GM12892 (cell line): Measurements from ENCODE around the gene RFTN1.

Experiments
- POLR2AphosphoS5 ChIP-seq: IDR thresholded peaks from 2 replicates; pipeline ENCODE4 v1.6.1; 2011; ENCODE audit warnings: low read depth, low read length, control low read depth
- TAF1 ChIP-seq: IDR thresholded peaks from 2 replicates; pipeline ENCODE4 v1.6.1; 2011; ENCODE audit warnings: low read depth, mild to moderate bottlenecking, control low read depth, low read length, borderline replicate concordance

- TF ChIP-seq TAF1 (no peak), POLR2AphosphoS5 (no peak)
Observed at GRCh38 chr3:16487511-16488175, 25.9 kb downstream of the RFTN1 start.
